ENCODE measurements around the gene IL7R. TPM values are rescaled to one million over a fixed set of nuclear protein-coding genes. Genes with fewer than 3 reads are reported as not detected.

The IL7R gene
- total and polyA plus RNA-seq, 4 donors = 0.56 to 8.6 (median 4.5) TPM

DNA sequence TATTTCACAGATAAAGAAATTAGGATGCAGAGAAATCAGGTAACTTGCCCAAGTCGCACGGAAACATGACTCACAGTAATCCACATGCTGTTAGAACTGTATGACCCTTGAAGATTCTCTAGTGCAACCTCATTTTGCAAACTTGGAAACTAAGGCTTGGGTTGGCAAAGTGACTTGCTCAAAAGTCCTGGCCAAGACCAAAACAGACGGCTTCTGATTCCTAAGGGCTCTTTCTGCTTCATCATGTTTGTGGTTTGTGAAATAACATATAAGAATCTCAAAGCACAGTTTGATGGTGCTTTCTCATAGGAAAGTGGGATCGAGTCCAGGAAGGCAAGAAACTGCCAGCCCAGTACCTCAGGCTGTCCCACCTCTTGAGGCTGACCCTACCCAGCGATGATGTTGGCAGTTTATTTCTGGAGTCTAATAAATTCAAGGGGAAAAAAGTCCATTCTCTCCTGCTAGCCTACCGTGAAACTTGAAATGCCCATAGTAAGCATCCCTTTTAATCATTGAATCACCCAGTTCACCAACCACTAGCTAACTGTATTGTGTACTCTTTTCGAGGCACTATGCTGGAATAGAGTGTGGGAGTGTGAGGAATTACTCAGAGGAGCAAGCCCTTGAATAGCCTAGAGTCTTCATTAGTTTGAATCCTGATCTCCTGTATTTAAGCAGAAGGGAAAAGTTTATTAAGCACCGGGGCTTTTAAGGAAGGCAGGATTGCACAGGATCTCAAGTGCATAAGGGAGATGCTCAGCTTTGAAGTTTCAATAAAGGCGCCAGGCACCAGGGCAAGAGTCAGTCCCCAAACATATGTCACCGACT, 67.6 kb downstream of the IL7R start:
- Histone ChIP-seq H3K27me3 (ENCODE audit: control insufficient read depth in 1 of 2, insufficient read depth in 2 of 2, low read length in 1 of 2) (no peaks in the 10 kb centered on the region), H3K9me3 (ENCODE audit: control insufficient read depth, low read length) (peaks cover 5% of the 10 kb centered on the region), H3K4me1 (ENCODE audit: control insufficient read depth in 1 of 2, insufficient read depth in 2 of 2, low read length in 2 of 2) (no peaks in the 10 kb centered on the region), H3K4me3 (ENCODE audit: low read length in 2 of 2) (no peak overlapping the region), H3K36me3 (ENCODE audit: control insufficient read depth in 1 of 2, insufficient read depth in 2 of 2, low read length in 1 of 2) (no peaks in the 10 kb centered on the region), H3K27ac (ENCODE audit: low read depth in 1 of 2, low read length in 2 of 2) (no peak overlapping the region)
- no peak for ATAC-seq (ENCODE audit: low FRiP score)
- no peak for DNase-seq
- intact Hi-C loops (cut with DNase I) = no loop called here
- WGBS, 2 donors = 49 to 52% methylated on average over 10 of the region's 10 CpGs

DNA sequence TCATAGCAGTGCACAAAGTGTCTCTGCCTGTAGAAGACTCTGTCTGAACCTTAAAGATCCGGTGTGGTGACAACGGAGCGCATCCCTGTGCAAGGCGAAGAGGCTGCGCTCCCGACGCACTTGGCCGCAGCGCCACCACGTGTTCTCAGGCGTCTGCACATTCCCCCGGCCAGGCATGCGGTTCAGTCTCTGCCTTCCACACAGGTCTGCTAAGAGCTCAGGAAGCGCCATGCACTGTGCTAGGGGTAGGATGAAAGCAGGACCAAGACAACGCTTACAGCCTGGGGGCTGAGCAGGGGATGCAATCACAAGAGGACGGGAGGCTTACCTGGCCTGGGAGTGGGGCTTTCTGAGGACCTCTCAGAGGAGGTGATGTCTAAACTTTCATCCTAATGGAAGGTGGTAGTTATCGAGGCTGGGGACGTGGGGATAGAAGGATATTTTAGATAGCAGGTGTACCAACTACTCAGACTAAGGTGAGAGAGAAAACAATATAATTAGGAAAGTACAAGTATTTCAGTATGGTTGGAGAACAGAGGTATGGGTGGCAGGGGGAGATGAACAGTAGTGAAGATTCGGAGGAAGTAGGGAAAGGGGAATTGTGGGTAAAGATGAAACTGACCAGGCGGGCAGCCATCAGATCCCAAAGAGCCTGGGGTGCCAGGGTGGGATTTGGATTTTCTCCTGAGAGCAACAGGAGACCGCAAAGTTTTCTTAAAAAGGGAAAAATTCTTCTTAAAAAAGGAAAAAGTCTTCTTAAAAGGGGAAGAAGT, 68.4 kb downstream of the IL7R start:
- intact Hi-C loops (cut with DNase I) = loop anchor here (5.0 kb wide), 1 partner anchor 838 kb away; no protein-coding TSS in a partner anchor
- 15 to 17% methylated on average over 21 of the region's 21 CpGs for WGBS, 2 donors
- no peak overlapping the region for H3K27ac ChIP-seq (ENCODE audit: low read depth in 1 of 2, low read length in 2 of 2)
- ATAC-seq (ENCODE audit: low FRiP score) = peak; percentile 68
- H3K27me3 ChIP-seq (ENCODE audit: control insufficient read depth in 1 of 2, insufficient read depth in 2 of 2, low read length in 1 of 2) = no peaks in the 10 kb centered on the region
- no peaks in the 10 kb centered on the region for H3K4me1 ChIP-seq (ENCODE audit: control insufficient read depth in 1 of 2, insufficient read depth in 2 of 2, low read length in 2 of 2)
- H3K4me3 ChIP-seq (ENCODE audit: low read length in 2 of 2) = no peak overlapping the region
- H3K36me3 ChIP-seq (ENCODE audit: control insufficient read depth in 1 of 2, insufficient read depth in 2 of 2, low read length in 1 of 2) = no peaks in the 10 kb centered on the region
- no peaks in the 10 kb centered on the region for H3K9me3 ChIP-seq (ENCODE audit: control insufficient read depth, low read length)
- DNase-seq = peak; percentile 71 to 79

DNA sequence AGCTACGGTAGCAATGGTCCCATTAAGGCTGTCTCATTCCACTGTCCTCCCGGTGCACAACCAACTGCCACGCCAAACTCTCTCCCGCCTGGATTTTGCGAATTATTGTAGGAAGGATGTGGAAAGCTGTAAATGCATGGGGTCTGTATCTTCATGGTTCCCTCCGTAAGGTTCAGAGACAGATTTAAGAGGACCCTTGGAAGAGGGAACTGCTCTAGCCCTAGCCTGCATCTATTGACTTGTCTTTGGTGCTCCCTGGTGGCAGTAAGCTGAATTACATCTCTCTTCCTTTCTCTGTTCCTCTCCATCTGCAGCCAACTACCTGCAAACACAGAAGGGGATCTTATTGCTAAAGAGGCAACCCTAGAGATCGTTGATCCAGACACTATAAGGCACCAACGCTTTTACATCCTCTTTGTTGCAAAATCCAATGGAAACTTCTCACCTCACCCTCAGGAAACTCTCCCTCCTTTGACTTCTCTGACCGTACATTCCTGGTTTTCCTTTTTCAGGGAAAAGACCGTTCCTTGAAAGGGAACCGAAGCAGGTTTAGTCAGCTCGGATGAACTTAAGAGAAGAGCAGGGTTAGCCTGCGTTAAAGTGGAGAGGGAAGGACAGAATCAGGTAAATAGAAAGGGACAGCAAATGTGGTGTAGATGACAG, 69.8 kb downstream of the IL7R start:
- DNase-seq = no peak

More for the DNA sequence above, 69.8 kb downstream of the IL7R start:
- ATAC-seq (ENCODE audit: low FRiP score) = peak; percentile 78
- Histone ChIP-seq H3K9me3 (ENCODE audit: control insufficient read depth, low read length) (no peaks in the 10 kb centered on the region), H3K4me1 (ENCODE audit: control insufficient read depth in 1 of 2, insufficient read depth in 2 of 2, low read length in 2 of 2) (no peaks in the 10 kb centered on the region), H3K36me3 (ENCODE audit: control insufficient read depth in 1 of 2, insufficient read depth in 2 of 2, low read length in 1 of 2) (no peaks in the 10 kb centered on the region), H3K4me3 (ENCODE audit: low read length in 2 of 2) (no peak overlapping the region), H3K27me3 (ENCODE audit: control insufficient read depth in 1 of 2, insufficient read depth in 2 of 2, low read length in 1 of 2) (no peaks in the 10 kb centered on the region), H3K27ac (ENCODE audit: low read depth in 1 of 2, low read length in 2 of 2) (no peak overlapping the region)
- WGBS, 2 donors = 32% methylated on average over 13 of the region's 13 CpGs
- intact Hi-C loops (cut with DNase I) = loop anchor here (5.0 kb wide), 1 partner anchor 839 kb away; no protein-coding TSS in a partner anchor

Other genes starting within 250 kb of the IL7R start
- gene SPEF2, start 239.0 kb upstream of the IL7R start, total RNA-seq = 10 to 100 TPM in 1 of 2 donors, 1 to 10 TPM in 1; 4.4 to 10.9 TPM
- gene SPEF2, start 239.0 kb upstream of the IL7R start, polyA plus RNA-seq = 1 to 10 TPM; 1.0 to 5.1 TPM
- not detected for gene CAPSL, start 81.7 kb downstream of the IL7R start, total RNA-seq
- not detected for gene CAPSL, start 81.7 kb downstream of the IL7R start, polyA plus RNA-seq
- not detected for gene UGT3A1, start 134.5 kb downstream of the IL7R start, total RNA-seq
- under 1 TPM in 1 of 2 donors, not detected in 1; 0.13 TPM for gene UGT3A1, start 134.5 kb downstream of the IL7R start, polyA plus RNA-seq
- gene UGT3A2, start 210.0 kb downstream of the IL7R start, total RNA-seq = not detected
- gene UGT3A2, start 210.0 kb downstream of the IL7R start, polyA plus RNA-seq = not detected

Measured in aorta (tissue), 5 donors.